K562 (cell line): Measurements from ENCODE around the gene NIPBL. TPM values are rescaled to one million over a fixed set of nuclear protein-coding genes. Genes with fewer than 3 reads are reported as not detected.

Experiments used
- ATAC-seq: fragments of 200-7000 bp; cut with Tn5 transposase; 3 replicates; pipeline ENCODE4 v1.9.1; 2020; ENCODE audit warnings: moderate library complexity
- BruUV-seq: library from RNA; stranded (reverse); fragments of 400-500 nt; replicated peaks from 2 replicates; lab custom pipeline; 2021; lab: Mats Ljungman, UMichigan
- CTCF ChIA-PET: fragments of 300-600 bp; formaldehyde crosslinking; extraction: SDS; loops from one replicate; lab custom pipeline; 2021; ENCODE audit warnings: low intra/inter-chr PET ratio; lab: Yijun Ruan, JAX
- POLR2A ChIA-PET: fragments of 300-600, 350-650 bp; sonication (Branson Sonifier 250); formaldehyde crosslinking; extraction: SDS; loops from one replicate; lab custom pipeline; 2021; ENCODE audit warnings: antibody characterized with exemption, inconsistent platforms; lab: Yijun Ruan, JAX
- DNase-seq, 4 experiments: peaks; one replicate each; pipeline versions ENCODE4 v3.0.0 to v3.0.0-alpha.2; 2011 to 2018; ENCODE audit warnings: low spot score in 3 of 4, mixed read lengths in 3 of 4; ENCODE audit errors: extremely low read depth in 1 of 4
- FAIRE-seq: peaks from 2 replicates; lab custom pipeline; 2011; peaks lifted over from hg19 to GRCh38; lab: Jason Lieb, UNC
- H2AFZ ChIP-seq: 2 replicates; pipeline ENCODE4 v1.6.0; 2011; ENCODE audit warnings: low read depth, low read length, control low read depth, inconsistent platforms
- H3K27ac ChIP-seq: fragments of 200-600 bp; 3 replicates; pipeline ENCODE4 v1.8.0; 2011; ENCODE audit warnings: low read depth, mild to moderate bottlenecking, control low read depth, inconsistent platforms, low read length, moderate library complexity, mixed read lengths; ENCODE audit errors: extremely low read depth
- H3K27me3 ChIP-seq, 2 experiments: fragments of 300-600 bp in 1 of 2; 2 replicates in 1 of 2; 3 replicates in 1 of 2; pipeline versions ENCODE4 v1.6.0 to v1.8.0; 2011; ENCODE audit warnings: inconsistent platforms in 2 of 2, low read length in 2 of 2, mild to moderate bottlenecking in 1 of 2, mixed read lengths in 1 of 2, moderate library complexity in 1 of 2; ENCODE audit not compliant: control insufficient read depth in 2 of 2, insufficient read depth in 2 of 2
- H3K36me3 ChIP-seq: fragments of 300-600 bp; 3 replicates; pipeline ENCODE4 v1.8.0; 2011; ENCODE audit warnings: mild to moderate bottlenecking, low read length, inconsistent platforms; ENCODE audit not compliant: control insufficient read depth, insufficient read depth
- H3K4me1 ChIP-seq, 2 experiments: fragments of 200-600 bp in 1 of 2; replicated peaks in 1 of 2; 2 replicates in 1 of 2; 3 replicates in 1 of 2; pipeline versions ENCODE4 v1.5.1 to v1.8.0; 2011; ENCODE audit warnings: inconsistent platforms in 2 of 2, low read length in 2 of 2, mild to moderate bottlenecking in 1 of 2, mixed read lengths in 1 of 2, moderate library complexity in 1 of 2; ENCODE audit not compliant: control insufficient read depth in 2 of 2, insufficient read depth in 2 of 2
- H3K4me2 ChIP-seq: 2 replicates; pipeline ENCODE4 v1.6.1; 2011; ENCODE audit warnings: low read length, control low read depth, inconsistent platforms, mixed read lengths; ENCODE audit not compliant: insufficient read depth
- H3K4me3 ChIP-seq: fragments of 200-600 bp; sonication (generic), shearing (Covaris generic); 2 replicates; pipeline ENCODE4 v1.5.1; 2016; ENCODE audit warnings: control low read depth, inconsistent platforms
- H3K79me2 ChIP-seq: fragments of 200-600 bp; 3 replicates; pipeline ENCODE4 v1.8.0; 2011; ENCODE audit warnings: low read length, inconsistent platforms; ENCODE audit not compliant: control insufficient read depth, insufficient read depth
- H3K9ac ChIP-seq, 2 experiments: 2 replicates each; pipeline versions ENCODE4 v1.6.0 to v1.6.1; 2011; ENCODE audit warnings: low read depth in 2 of 2, low read length in 2 of 2, control low read depth in 1 of 2, inconsistent platforms in 1 of 2, mild to moderate bottlenecking in 1 of 2, mixed read lengths in 1 of 2; ENCODE audit not compliant: insufficient read depth in 1 of 2
- H3K9me1 ChIP-seq: one replicate; pipeline ENCODE4 v1.6.0; 2011; ENCODE audit warnings: inconsistent platforms, mild to moderate bottlenecking, low read length, moderate library complexity; ENCODE audit not compliant: control insufficient read depth, insufficient read depth
- H3K9me3 ChIP-seq: replicated peaks from 2 replicates; pipeline ENCODE4 v1.5.1; 2011; ENCODE audit warnings: low read depth, low read length, inconsistent platforms; ENCODE audit not compliant: control insufficient read depth, insufficient read depth
- H4K20me1 ChIP-seq: replicated peaks from 2 replicates; pipeline ENCODE4 v1.6.1; 2011; ENCODE audit warnings: low read length, inconsistent platforms, mixed read lengths; ENCODE audit not compliant: control insufficient read depth, insufficient read depth
- BRD4 ChIP-seq: fragments of 200-600 bp; sonication (generic); IDR thresholded peaks from 2 replicates; pipeline ENCODE4 v1.6.1; 2017; ENCODE audit warnings: inconsistent platforms
- CHD2 ChIP-seq: IDR thresholded peaks from 2 replicates; pipeline ENCODE4 v1.6.1; 2011; ENCODE audit warnings: low read depth, low read length
- EZH2 ChIP-seq: IDR thresholded peaks from 2 replicates; pipeline ENCODE4 v1.6.1; 2012; ENCODE audit warnings: low read depth, mild to moderate bottlenecking, inconsistent platforms, low read length, borderline replicate concordance
- KLF10 ChIP-seq: fragments of 250-450 bp; sonication (Bioruptor Pico); IDR thresholded peaks from 2 replicates; pipeline ENCODE4 v1.6.1; 2021; ENCODE audit warnings: matching md5 sums
- MCM5 ChIP-seq: fragments of 450-650 bp; IDR thresholded peaks from 2 replicates; pipeline ENCODE4 v1.6.1; 2016; ENCODE audit warnings: low read depth
- MEIS2 ChIP-seq: fragments of 450-650 bp; IDR thresholded peaks from 2 replicates; pipeline ENCODE4 v1.6.1; 2014; ENCODE audit warnings: mild to moderate bottlenecking; ENCODE audit not compliant: partially characterized antibody
- SP1 ChIP-seq: sonication (generic); formaldehyde crosslinking; IDR thresholded peaks from 2 replicates; pipeline ENCODE4 v1.8.1; 2022; ENCODE audit warnings: mild to moderate bottlenecking, missing genetic modification reagents
- STAT5B ChIP-seq: fragments of 250-450 bp; sonication (Bioruptor Pico); IDR thresholded peaks from 2 replicates; pipeline ENCODE4 v1.8.0; 2021; ENCODE audit warnings: mild to moderate bottlenecking, inconsistent platforms
- YY1 ChIP-seq, 3 experiments: IDR thresholded peaks; 2 replicates each; pipeline ENCODE4 v1.6.1; 2011; ENCODE audit warnings: low read length in 2 of 3, mild to moderate bottlenecking in 2 of 3, moderate library complexity in 2 of 3, borderline replicate concordance in 1 of 3, control low read depth in 1 of 3, low read depth in 1 of 3; ENCODE audit not compliant: insufficient read depth in 3 of 3, insufficient replicate concordance in 2 of 3, control insufficient read depth in 1 of 3, insufficient read length in 1 of 3; ENCODE audit errors: extremely low read depth in 1 of 3
- ZNF354B ChIP-seq: fragments of 250-450 bp; sonication (Bioruptor Pico); IDR thresholded peaks from 2 replicates; pipeline ENCODE4 v1.4.0; 2020
- ZNF41 ChIP-seq: fragments of 250-450 bp; sonication (Bioruptor Pico); conservative IDR thresholded peaks from 2 replicates; pipeline ENCODE4 v1.4.0; 2020; ENCODE audit warnings: mild to moderate bottlenecking
- WGBS: fragments of 100-300 bp; shearing (Covaris generic); methylation state at CpG from one replicate; pipeline ENCODE4 v1.1.6; 2016; ENCODE audit warnings: low coverage, mixed read lengths; ENCODE audit not compliant: insufficient coverage; ENCODE audit errors: missing lambda C conversion rate; 5-methylcytosine and 5-hydroxymethylcytosine counted together
- in situ Hi-C: fragments of 300-500 bp; cut with MboI; formaldehyde crosslinking; loops from 4 replicates; pipeline ENCODE4 v1.15.0; 2018; ENCODE audit warnings: inconsistent platforms, mixed read lengths
- intact Hi-C: fragments of 100-400 bp; cut with micrococcal nuclease; formaldehyde crosslinking; loops from 2 replicates; pipeline ENCODE4 v1.14.2; 2022
- polyA plus RNA-seq, 8 experiments: library from polyadenylated mRNA; depleted of rRNA in 4 of 8; stranded (reverse) in 5 of 8; unstranded in 3 of 8; fragments of >200 nt; fragmentation: Nextera tagmentation in 2 of 8; fragmentation: Illumina TruSeq in 1 of 8; extraction: Ambion mirVana in 2 of 8; extraction: Trizol in 1 of 8; gene quantifications; 2 replicates each; pipeline versions ENCODE4 v1.2.1 to v1.2.3, GENCODE V29; 2011 to 2014; ENCODE audit warnings: inconsistent platforms in 1 of 8, missing spikeins in 1 of 8
- total RNA-seq, 7 experiments: library from RNA; depleted of rRNA in 6 of 7; stranded (reverse); fragments of >200 nt in 6 of 7; fragmentation: Illumina TruSeq in 2 of 7; extraction: Trizol in 2 of 7; gene quantifications; 2 replicates each; pipeline versions ENCODE4 v1.2.1 to v1.2.3, GENCODE V29; 2011 to 2021; ENCODE audit warnings: low replicate concordance in 1 of 7
- TF ChIP-seq, protein P1 (sequence below): sonication (generic); formaldehyde crosslinking; IDR thresholded peaks from 2 replicates; pipeline ENCODE4 v1.8.0; 2022; ENCODE audit warnings: mild to moderate bottlenecking, low read depth, missing genetic modification reagents

The NIPBL gene
- total and polyA plus RNA-seq, 9 of the 15 experiments (the other 6 are each of a cell fraction or from before 2014, with no cell fraction given) = 12.9 to 56.7 (median 38.9) TPM

DNA sequence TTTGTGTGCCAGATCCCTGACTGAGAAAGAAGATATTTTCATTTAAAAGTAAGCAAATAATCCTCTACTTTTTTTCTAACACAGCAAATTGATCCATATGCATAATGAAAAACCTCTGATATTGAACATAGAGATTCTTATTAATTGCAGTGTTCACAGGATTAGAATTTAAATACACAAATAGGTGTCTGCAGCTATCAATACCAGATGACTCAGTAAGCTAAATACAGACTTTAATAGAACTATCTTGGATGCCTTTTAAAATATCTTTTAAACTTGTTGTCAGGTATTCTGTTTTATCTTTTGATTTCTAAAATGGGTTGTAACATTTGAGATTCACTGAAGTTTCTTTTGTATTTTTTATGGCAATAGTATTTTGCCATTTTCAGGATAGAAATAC lies 43.1 kb downstream of the NIPBL start (continued):
- TF ChIP-seq YY1 (IDR thresholded peaks at IDR 0.05; ENCODE audit: borderline replicate concordance in 1 of 3, control insufficient read depth in 1 of 3, extremely low read depth in 1 of 3, insufficient read depth in 3 of 3, insufficient read length in 1 of 3, insufficient replicate concordance in 2 of 3, low read depth in 1 of 3, low read length in 2 of 3) (no peak), BRD4 (no peak), KLF10 (CRISPR knock-in tag) (no peak), STAT5B (no peak), EZH2 (no peak), ZNF354B (CRISPR knock-in tag) (no peak), ZNF41 (CRISPR knock-in tag) (no peak), SP1 (CRISPR knock-in tag) (no peak), MCM5 (no peak)
- TF ChIP-seq, protein P1, sequence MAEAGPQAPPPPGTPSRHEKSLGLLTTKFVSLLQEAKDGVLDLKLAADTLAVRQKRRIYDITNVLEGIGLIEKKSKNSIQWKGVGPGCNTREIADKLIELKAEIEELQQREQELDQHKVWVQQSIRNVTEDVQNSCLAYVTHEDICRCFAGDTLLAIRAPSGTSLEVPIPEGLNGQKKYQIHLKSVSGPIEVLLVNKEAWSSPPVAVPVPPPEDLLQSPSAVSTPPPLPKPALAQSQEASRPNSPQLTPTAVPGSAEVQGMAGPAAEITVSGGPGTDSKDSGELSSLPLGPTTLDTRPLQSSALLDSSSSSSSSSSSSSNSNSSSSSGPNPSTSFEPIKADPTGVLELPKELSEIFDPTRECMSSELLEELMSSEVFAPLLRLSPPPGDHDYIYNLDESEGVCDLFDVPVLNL (CRISPR knock-in tag) = no peak

DNA sequence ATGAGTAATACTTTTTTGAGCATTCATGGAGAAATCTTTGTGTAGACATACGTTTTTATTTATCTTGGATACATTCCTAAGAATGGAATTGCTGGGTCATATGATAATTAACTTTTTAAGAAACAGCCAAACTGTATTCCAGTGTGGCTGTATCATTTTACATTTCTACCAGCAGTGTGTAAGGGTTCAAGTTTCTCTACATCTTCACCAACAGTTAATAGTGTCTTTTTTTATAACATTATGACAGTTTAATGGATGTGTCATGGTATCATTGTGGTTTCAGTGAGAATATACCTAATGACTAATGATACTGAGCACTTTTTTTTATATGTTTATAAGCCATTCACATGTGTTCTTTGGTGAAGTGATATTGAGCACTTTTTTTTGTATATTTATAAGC lies 52.4 kb downstream of the NIPBL start:
- Histone ChIP-seq H3K9ac (no peak overlapping the region), H3K9me3 (no peaks in the 10 kb centered on the region), H3K27ac (no peak overlapping the region), H3K9me1 (no peaks in the 10 kb centered on the region), H3K4me1 (no peaks in the 10 kb centered on the region; a peak in 1 of 5 replicates), H3K4me2 (no peak overlapping the region), H3K36me3 (no peaks in the 10 kb centered on the region), H3K4me3 (no peak overlapping the region), H2AFZ (no peak overlapping the region), H4K20me1 (peaks cover 6% of the 10 kb centered on the region), H3K27me3 (no peaks in the 10 kb centered on the region), H3K79me2 (peaks cover 97% of the 10 kb centered on the region)
- POLR2A ChIA-PET = no interaction called here
- FAIRE-seq (no peak), ATAC-seq (no peak), DNase-seq (no peak)
- in situ Hi-C loops = no loop called here
- intact Hi-C loops = no loop called here
- WGBS = 4% methylated on average over 1 of the region's 1 CpG
- BruUV-seq = no TSS peak
- CTCF ChIA-PET = no interaction called here
- peak; percentile 17 for TF ChIP-seq MEIS2
- TF ChIP-seq CHD2 = no peak
